ENCODE measurements around the gene ATG9A.

GRCh38 chr2:219174146-219174545, 55.3 kb downstream of the ATG9A start:
- no peak for TF ChIP-seq POLR2A (IDR thresholded peaks at IDR 0.05)
- TF ChIP-seq, protein P1, sequence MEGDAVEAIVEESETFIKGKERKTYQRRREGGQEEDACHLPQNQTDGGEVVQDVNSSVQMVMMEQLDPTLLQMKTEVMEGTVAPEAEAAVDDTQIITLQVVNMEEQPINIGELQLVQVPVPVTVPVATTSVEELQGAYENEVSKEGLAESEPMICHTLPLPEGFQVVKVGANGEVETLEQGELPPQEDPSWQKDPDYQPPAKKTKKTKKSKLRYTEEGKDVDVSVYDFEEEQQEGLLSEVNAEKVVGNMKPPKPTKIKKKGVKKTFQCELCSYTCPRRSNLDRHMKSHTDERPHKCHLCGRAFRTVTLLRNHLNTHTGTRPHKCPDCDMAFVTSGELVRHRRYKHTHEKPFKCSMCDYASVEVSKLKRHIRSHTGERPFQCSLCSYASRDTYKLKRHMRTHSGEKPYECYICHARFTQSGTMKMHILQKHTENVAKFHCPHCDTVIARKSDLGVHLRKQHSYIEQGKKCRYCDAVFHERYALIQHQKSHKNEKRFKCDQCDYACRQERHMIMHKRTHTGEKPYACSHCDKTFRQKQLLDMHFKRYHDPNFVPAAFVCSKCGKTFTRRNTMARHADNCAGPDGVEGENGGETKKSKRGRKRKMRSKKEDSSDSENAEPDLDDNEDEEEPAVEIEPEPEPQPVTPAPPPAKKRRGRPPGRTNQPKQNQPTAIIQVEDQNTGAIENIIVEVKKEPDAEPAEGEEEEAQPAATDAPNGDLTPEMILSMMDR (IDR thresholded peaks at IDR 0.05), result no peak
